SU-DHL-6 (cell line): Measurements from ENCODE around the gene CNTRL.
A peak's percentile ranks its signal among the peaks of the same experiment; 100 is the strongest.

Experiments used
- H2AFZ ChIP-seq: fragments of 200-600 bp; sonication (generic); 2 replicates; pipeline ENCODE4 v1.6.1; 2014; ENCODE audit warnings: low read depth, mild to moderate bottlenecking, moderate library complexity, mixed read lengths, antibody characterized with exemption, low read length; ENCODE audit not compliant: severe bottlenecking
- H3F3A ChIP-seq: fragments of 200-600 bp; shearing (Covaris generic); 2 replicates; pipeline ENCODE4 v1.6.0; 2016; ENCODE audit warnings: antibody characterized with exemption, mild to moderate bottlenecking; ENCODE audit not compliant: insufficient read depth
- H3K27ac ChIP-seq: fragments of 200-600 bp; sonication (generic); 2 replicates; pipeline ENCODE4 v1.5.1; 2016; ENCODE audit warnings: low read depth, mild to moderate bottlenecking, low read length, moderate library complexity, mixed read lengths
- H3K27me3 ChIP-seq: fragments of 200-600 bp; sonication (generic), shearing (Covaris generic); 2 replicates; pipeline ENCODE4 v1.6.0; 2014; ENCODE audit warnings: mild to moderate bottlenecking, low read length
- H3K36me3 ChIP-seq: fragments of 200-600 bp; sonication (generic); 2 replicates; pipeline ENCODE4 v1.6.1; 2014; ENCODE audit warnings: mild to moderate bottlenecking, low read length, mixed read lengths
- H3K4me2 ChIP-seq: fragments of 300-600, 200-600 bp; shearing (Covaris generic), sonication (generic); 2 replicates; pipeline ENCODE4 v1.6.0; 2014; ENCODE audit warnings: low read length, low read depth, mild to moderate bottlenecking; ENCODE audit not compliant: poor library complexity, severe bottlenecking
- H3K4me3 ChIP-seq: fragments of 200-600 bp; sonication (generic); 2 replicates; pipeline ENCODE4 v1.5.1; 2014; ENCODE audit warnings: antibody characterized with exemption, low read length, mild to moderate bottlenecking, mixed read lengths; ENCODE audit not compliant: insufficient read depth, poor library complexity, severe bottlenecking
- H3K79me2 ChIP-seq: fragments of 200-600 bp; sonication (generic); 2 replicates; pipeline ENCODE4 v1.6.1; 2014; ENCODE audit warnings: mild to moderate bottlenecking, low read length, moderate library complexity; ENCODE audit not compliant: insufficient read depth
- H3K9ac ChIP-seq: fragments of 200-600 bp; sonication (generic); 2 replicates; pipeline ENCODE4 v1.7.0; 2014; ENCODE audit warnings: mild to moderate bottlenecking, low read length
- H3K9me2 ChIP-seq: fragments of 200-600 bp; sonication (generic); replicated peaks from 2 replicates; pipeline ENCODE4 v1.6.1; 2014; ENCODE audit warnings: low read length; ENCODE audit not compliant: insufficient read depth
- H3K9me3 ChIP-seq: fragments of 200-600 bp; sonication (generic); 2 replicates; pipeline ENCODE4 v1.6.1; 2014; ENCODE audit warnings: low read length, mixed read lengths; ENCODE audit not compliant: insufficient read depth
- H4K20me1 ChIP-seq: fragments of 200-600 bp; sonication (generic); 2 replicates; pipeline ENCODE4 v1.6.1; 2014; ENCODE audit warnings: low read depth, mild to moderate bottlenecking, antibody characterized with exemption, low read length, moderate library complexity, mixed read lengths
- EZH2phosphoT487 ChIP-seq: fragments of 200-600 bp; sonication (generic), shearing (Covaris generic); conservative IDR thresholded peaks from 2 replicates; pipeline ENCODE4 v1.6.1; 2018; ENCODE audit warnings: mild to moderate bottlenecking, antibody characterized with exemption, low read length, moderate library complexity, mixed read lengths
- TF ChIP-seq, protein P1 (sequence below): fragments of 200-600 bp; sonication (generic); IDR thresholded peaks from one replicate; pipeline ENCODE4 v1.5.1; 2017; ENCODE audit warnings: antibody characterized with exemption, mild to moderate bottlenecking, low read length, moderate library complexity; ENCODE audit not compliant: insufficient read depth, poor library complexity, severe bottlenecking

CNTRL gene

DNA sequence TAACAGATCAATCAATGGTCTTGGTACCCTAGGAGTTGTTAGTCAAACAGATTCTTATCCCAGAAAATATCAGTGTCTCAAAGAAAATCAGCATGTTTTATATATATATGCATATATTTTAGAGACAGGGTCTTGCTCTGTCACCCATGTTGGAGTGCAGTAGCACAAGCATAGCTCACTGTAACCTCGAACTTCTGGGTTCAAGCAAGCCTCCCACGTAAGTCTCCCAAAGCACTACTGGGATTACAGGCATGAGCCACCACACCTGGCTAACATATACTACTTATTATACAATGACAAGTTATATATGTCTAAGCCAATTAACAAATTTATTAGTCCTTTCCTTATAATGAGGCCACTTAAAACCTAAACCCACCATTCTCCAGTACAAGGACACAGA lies 116.5 kb downstream of the CNTRL start:
- no peak for TF ChIP-seq EZH2phosphoT487
- TF ChIP-seq, protein P1, sequence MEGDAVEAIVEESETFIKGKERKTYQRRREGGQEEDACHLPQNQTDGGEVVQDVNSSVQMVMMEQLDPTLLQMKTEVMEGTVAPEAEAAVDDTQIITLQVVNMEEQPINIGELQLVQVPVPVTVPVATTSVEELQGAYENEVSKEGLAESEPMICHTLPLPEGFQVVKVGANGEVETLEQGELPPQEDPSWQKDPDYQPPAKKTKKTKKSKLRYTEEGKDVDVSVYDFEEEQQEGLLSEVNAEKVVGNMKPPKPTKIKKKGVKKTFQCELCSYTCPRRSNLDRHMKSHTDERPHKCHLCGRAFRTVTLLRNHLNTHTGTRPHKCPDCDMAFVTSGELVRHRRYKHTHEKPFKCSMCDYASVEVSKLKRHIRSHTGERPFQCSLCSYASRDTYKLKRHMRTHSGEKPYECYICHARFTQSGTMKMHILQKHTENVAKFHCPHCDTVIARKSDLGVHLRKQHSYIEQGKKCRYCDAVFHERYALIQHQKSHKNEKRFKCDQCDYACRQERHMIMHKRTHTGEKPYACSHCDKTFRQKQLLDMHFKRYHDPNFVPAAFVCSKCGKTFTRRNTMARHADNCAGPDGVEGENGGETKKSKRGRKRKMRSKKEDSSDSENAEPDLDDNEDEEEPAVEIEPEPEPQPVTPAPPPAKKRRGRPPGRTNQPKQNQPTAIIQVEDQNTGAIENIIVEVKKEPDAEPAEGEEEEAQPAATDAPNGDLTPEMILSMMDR, result no peak
- Histone ChIP-seq H3K27ac (no peak overlapping the region), H3K36me3 (peaks cover 41% of the 10 kb centered on the region; the same call in 1 of the 2 replicates), H3K27me3 (no peaks in the 10 kb centered on the region), H3K9me3 (no peaks in the 10 kb centered on the region), H3K9ac (no peak overlapping the region), H3K4me3 (no peak overlapping the region), H3K4me2 (no peak overlapping the region), H3F3A (peaks cover 36% of the 10 kb centered on the region; the same call in 1 of the 2 replicates), H2AFZ (no peak overlapping the region), H3K9me2 (no peaks in the 10 kb centered on the region), H3K79me2 (peaks cover 96% of the 10 kb centered on the region), H4K20me1 (peaks cover 56% of the 10 kb centered on the region)

DNA sequence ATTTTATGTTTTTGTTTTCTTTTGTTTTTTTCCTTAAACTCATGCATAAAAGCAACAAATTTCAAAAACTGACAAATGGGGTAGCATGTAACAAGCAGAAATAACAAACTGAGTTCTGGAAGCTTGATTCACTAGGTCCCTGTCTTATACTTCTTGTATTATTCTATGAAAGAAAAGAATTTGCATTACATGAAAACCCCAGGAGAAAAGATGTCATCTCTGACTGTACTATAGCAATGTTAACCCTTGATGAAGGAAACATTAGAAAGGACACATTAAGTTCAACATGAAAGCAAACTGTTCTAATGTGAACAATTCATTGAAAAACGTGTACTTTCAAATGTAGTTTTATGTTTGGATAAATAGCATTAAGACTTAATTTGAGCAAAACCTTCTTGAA lies 117.8 kb downstream of the CNTRL start:
- Histone ChIP-seq H3F3A (peaks cover 38% of the 10 kb centered on the region; the same call in 1 of the 2 replicates), H4K20me1 (peaks cover 68% of the 10 kb centered on the region), H3K4me3 (no peak overlapping the region), H3K27ac (no peak overlapping the region), H3K79me2 (peaks cover 100% of the 10 kb centered on the region), H3K9ac (no peak overlapping the region), H3K4me2 (peak overlapping the region; percentile 94), H3K36me3 (peaks cover 31% of the 10 kb centered on the region; the same call in 1 of the 2 replicates), H3K9me3 (no peaks in the 10 kb centered on the region), H3K9me2 (no peaks in the 10 kb centered on the region), H2AFZ (no peak overlapping the region), H3K27me3 (no peaks in the 10 kb centered on the region)
- TF ChIP-seq, protein P1, result no peak
- no peak for TF ChIP-seq EZH2phosphoT487

GRCh38 chr9:121192959-121193640 lies 118.3 kb downstream of the CNTRL start:
- Histone ChIP-seq H4K20me1 (peaks cover 74% of the 10 kb centered on the region), H3K9ac (no peak overlapping the region), H3K9me3 (no peaks in the 10 kb centered on the region), H2AFZ (no peak overlapping the region), H3K27ac (0 out of 2 replicates have a peak overlapping the region, but pooled peaks have one; percentile 6), H3K4me3 (no peak overlapping the region), H3K36me3 (peaks cover 29% of the 10 kb centered on the region; the same call in 1 of the 2 replicates), H3K79me2 (peaks cover 100% of the 10 kb centered on the region), H3F3A (peaks cover 40% of the 10 kb centered on the region; the same call in 1 of the 2 replicates), H3K4me2 (peak overlapping the region; percentile 94), H3K9me2 (no peaks in the 10 kb centered on the region), H3K27me3 (no peaks in the 10 kb centered on the region)
- TF ChIP-seq, protein P1, result no peak
- no peak for TF ChIP-seq EZH2phosphoT487
